ENCODE measurements around the gene LYRM9.

DNA sequence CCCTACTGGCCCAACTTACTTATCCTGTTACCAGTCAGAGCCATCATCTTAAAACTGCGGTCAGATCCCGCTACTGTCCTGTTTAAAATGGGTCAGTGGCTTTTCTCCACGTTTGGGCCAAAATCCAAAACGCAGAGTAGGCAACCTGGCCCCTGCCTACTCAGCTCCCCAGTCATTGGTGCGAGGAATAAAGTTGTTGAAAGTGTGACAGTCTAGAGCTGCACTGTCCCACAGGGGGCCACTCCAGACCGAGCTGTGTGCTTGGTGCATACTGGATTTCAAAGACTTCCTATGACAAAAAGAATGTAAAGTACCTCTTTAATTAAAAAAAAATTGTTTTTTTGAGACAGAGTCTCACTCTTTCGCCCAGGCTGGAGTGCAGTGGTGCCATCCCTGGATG lies 21.2 kb upstream of the LYRM9 start:
- TF ChIP-seq CTCF (IDR thresholded peaks at IDR 0.05) (no peak), EZH2phosphoT487 (IDR thresholded peaks at IDR 0.05) (no peak)
